GM12878 (cell line): ENCODE data around the gene SLC36A1. TPM values are rescaled to one million over a fixed set of nuclear protein-coding genes. Genes with fewer than 3 reads are reported as not detected.

Source experiments
- ATAC-seq: fragments of 200-7000 bp; cut with Tn5 transposase; 3 replicates; pipeline ENCODE4 v1.9.1; 2020; ENCODE audit warnings: mild to moderate bottlenecking, moderate library complexity
- BruUV-seq: library from RNA; stranded (reverse); fragments of 400-500 nt; replicated peaks from 2 replicates; lab custom pipeline; 2021; lab: Mats Ljungman, UMichigan
- CTCF ChIA-PET: fragments of 300-600 bp; sonication (Branson Sonifier 250); formaldehyde crosslinking; extraction: SDS; loops from one replicate; lab custom pipeline; 2021; ENCODE audit warnings: inconsistent platforms; lab: Yijun Ruan, JAX
- POLR2A ChIA-PET: fragments of 350-600 bp; formaldehyde crosslinking; extraction: SDS; loops from one replicate; lab custom pipeline; 2021; ENCODE audit warnings: inconsistent platforms; lab: Charles Lee
- RAD21 ChIA-PET: fragments of 300-600 bp; sonication (Branson Sonifier 250); formaldehyde crosslinking; loops from one replicate; lab custom pipeline; 2023; ENCODE audit warnings: antibody characterized with exemption; ENCODE audit not compliant: unreplicated experiment; lab: Charles Lee
- SMC1A ChIA-PET: fragments of 300-600 bp; sonication (Branson Sonifier 250); formaldehyde crosslinking; loops from one replicate; lab custom pipeline; 2023; ENCODE audit not compliant: unreplicated experiment, uncharacterized antibody; lab: Charles Lee
- DNase-seq: peaks from one replicate; pipeline ENCODE4 v3.0.0-alpha.2; 2011; ENCODE audit warnings: low read depth, low spot score
- FAIRE-seq: peaks from 3 replicates; lab custom pipeline; 2011; peaks lifted over from hg19 to GRCh38; lab: Jason Lieb, UNC
- H2AFZ ChIP-seq: 2 replicates; pipeline ENCODE4 v1.6.0; 2011; ENCODE audit warnings: low read depth, low read length, control low read depth; ENCODE audit not compliant: control insufficient read depth
- H3K27ac ChIP-seq: 2 replicates; pipeline ENCODE4 v1.5.1; 2011; ENCODE audit warnings: control low read depth; ENCODE audit not compliant: control insufficient read depth, insufficient read depth
- H3K27me3 ChIP-seq, 2 experiments: replicated peaks in 1 of 2; 2 replicates each; pipeline versions ENCODE4 v1.6.0 to v1.6.1; 2011; ENCODE audit warnings: low read length in 1 of 2; ENCODE audit not compliant: control insufficient read depth in 2 of 2, insufficient read depth in 2 of 2
- H3K36me3 ChIP-seq, 2 experiments: 2 replicates each; pipeline ENCODE4 v1.5.1; 2011; ENCODE audit warnings: low read length in 1 of 2; ENCODE audit not compliant: control insufficient read depth in 2 of 2, insufficient read depth in 2 of 2
- H3K4me1 ChIP-seq: 2 replicates; pipeline ENCODE4 v1.6.1; 2011; ENCODE audit warnings: mild to moderate bottlenecking, low read length, moderate library complexity, mixed read lengths; ENCODE audit not compliant: control insufficient read depth, insufficient read depth
- H3K4me2 ChIP-seq: 2 replicates; pipeline ENCODE4 v1.6.0; 2011; ENCODE audit warnings: control low read depth; ENCODE audit not compliant: control insufficient read depth, insufficient read depth
- H3K4me3 ChIP-seq: fragments of 200-600 bp; sonication (generic); 2 replicates; pipeline ENCODE4 v1.5.1; 2016
- H3K79me2 ChIP-seq: 2 replicates; pipeline ENCODE4 v1.6.0; 2011; ENCODE audit warnings: low read length; ENCODE audit not compliant: control insufficient read depth, insufficient read depth
- H3K9ac ChIP-seq: 2 replicates; pipeline ENCODE4 v1.8.0; 2011; ENCODE audit warnings: low read length, control low read depth, mixed read lengths; ENCODE audit not compliant: control insufficient read depth, insufficient read depth
- H3K9me3 ChIP-seq: replicated peaks from 3 replicates; pipeline ENCODE4 v1.5.1; 2011; ENCODE audit warnings: mild to moderate bottlenecking, low read length; ENCODE audit not compliant: control insufficient read depth, insufficient read depth
- H4K20me1 ChIP-seq: 2 replicates; pipeline ENCODE4 v1.6.0; 2011; ENCODE audit not compliant: control insufficient read depth, insufficient read depth
- BRCA1 ChIP-seq: IDR thresholded peaks from 2 replicates; pipeline ENCODE4 v1.6.1; 2011; ENCODE audit warnings: low read depth, low read length, improper control_type of control experiment
- CUX1 ChIP-seq: IDR thresholded peaks from 2 replicates; pipeline ENCODE4 v1.6.1; 2012; ENCODE audit warnings: improper control_type of control experiment, low read depth, low read length; ENCODE audit not compliant: insufficient replicate concordance
- DPF2 ChIP-seq: fragments of 450-650 bp; IDR thresholded peaks from 2 replicates; pipeline ENCODE4 v1.6.1; 2017; ENCODE audit warnings: mild to moderate bottlenecking
- E2F8 ChIP-seq: fragments of 450-650 bp; IDR thresholded peaks from 2 replicates; pipeline ENCODE4 v1.6.1; 2018; ENCODE audit warnings: mild to moderate bottlenecking, low read depth, moderate library complexity; ENCODE audit not compliant: partially characterized antibody
- IRF5 ChIP-seq: fragments of 450-650 bp; IDR thresholded peaks from 2 replicates; pipeline ENCODE4 v1.6.1; 2017; ENCODE audit warnings: borderline replicate concordance
- KAT2A ChIP-seq: conservative IDR thresholded peaks from 2 replicates; pipeline ENCODE4 v1.6.1; 2011; ENCODE audit warnings: low read depth, low read length; ENCODE audit not compliant: control insufficient read depth
- NFIC ChIP-seq: IDR thresholded peaks from 2 replicates; pipeline ENCODE4 v1.6.1; 2012; ENCODE audit warnings: low read depth, mild to moderate bottlenecking, inconsistent platforms, low read length, moderate library complexity
- RFX5 ChIP-seq: IDR thresholded peaks from 2 replicates; pipeline ENCODE4 v1.6.1; 2011; ENCODE audit warnings: low read depth, low read length, improper control_type of control experiment
- RUNX3 ChIP-seq: IDR thresholded peaks from 2 replicates; pipeline ENCODE4 v1.6.1; 2012; ENCODE audit warnings: low read length, inconsistent platforms
- SRF ChIP-seq, 2 experiments: IDR thresholded peaks; 2 replicates each; pipeline ENCODE4 v1.6.1; 2011; ENCODE audit warnings: low read depth in 2 of 2, low read length in 2 of 2, mild to moderate bottlenecking in 1 of 2, moderate library complexity in 1 of 2
- ZBTB40 ChIP-seq: fragments of 450-650 bp; IDR thresholded peaks from 2 replicates; pipeline ENCODE4 v1.6.1; 2016; ENCODE audit warnings: mild to moderate bottlenecking, moderate library complexity, borderline replicate concordance
- whole genome bisulfite sequencing: methylation state at CpG from one replicate; pipeline ENCODE4 v1.1.6; 2016; ENCODE audit warnings: low lambda C conversion rate; ENCODE audit not compliant: insufficient replicate concordance, insufficient coverage; ENCODE audit errors: missing lambda C conversion rate; 5-methylcytosine and 5-hydroxymethylcytosine counted together
- in situ Hi-C: fragments of 300-500 bp; cut with MboI; formaldehyde crosslinking; loops from 9 replicates; pipeline ENCODE4 v1.14.3; 2018; ENCODE audit warnings: mixed read lengths
- intact Hi-C: fragments of 100-400 bp; cut with micrococcal nuclease; formaldehyde crosslinking; loops from one replicate; pipeline ENCODE4 v1.14.2; 2022; ENCODE audit not compliant: unreplicated experiment
- polyA plus RNA-seq, 11 experiments: library from polyadenylated mRNA; depleted of rRNA in 4 of 11; unstranded in 6 of 11; stranded (reverse) in 5 of 11; fragments of >200 nt; fragmentation: Nextera tagmentation in 4 of 11; fragmentation: Illumina TruSeq in 1 of 11; extraction: Ambion mirVana in 4 of 11; extraction: Trizol in 1 of 11; gene quantifications; 1 replicate in 1 of 11; 2 replicates in 10 of 11; pipeline versions ENCODE4 v1.2.1 to v1.2.3, GENCODE V29; 2011 to 2016; ENCODE audit warnings: inconsistent platforms in 2 of 11, missing spikeins in 2 of 11, low read depth in 1 of 11
- total RNA-seq, 4 experiments: library from RNA; depleted of rRNA in 3 of 4; stranded (reverse); fragments of >200 nt in 3 of 4; fragmentation: Illumina TruSeq in 1 of 4; extraction: Trizol in 1 of 4; gene quantifications; 2 replicates each; pipeline versions ENCODE4 v1.2.1 to v1.2.3, GENCODE V29; 2013 to 2021

The SLC36A1 gene
- total and polyA plus RNA-seq, 10 of the 15 experiments (the other 5 are each of a cell fraction or from before 2014, with no cell fraction given), result 0.50 to 8.2 (median 3.5) TPM

- POLR2A ChIA-PET, result no interaction called here
- intact Hi-C loops, result no loop called here
- TF ChIP-seq NFIC (no peak), E2F8 (no peak), KAT2A (no peak), IRF5 (no peak), ZBTB40 (no peak), CUX1 (no peak), SRF (IDR thresholded peaks at IDR 0.05; ENCODE audit: low read depth in 2 of 2, low read length in 2 of 2) (no peak), RUNX3 (no peak), BRCA1 (no peak), DPF2 (no peak), RFX5 (no peak)
Measured at GRCh38 chr5:151531581-151531980, 84.2 kb downstream of the SLC36A1 start.

More at GRCh38 chr5:151531581-151531980, 84.2 kb downstream of the SLC36A1 start:
- 53% methylated on average over 30 of the region's 30 CpGs for WGBS
- no TSS peak for BruUV-seq
- Histone ChIP-seq H3K9ac (no peak overlapping the region), H3K4me1 (no peaks in the 10 kb centered on the region), H3K27ac (no peak overlapping the region), H3K27me3 (peaks cover under 1 to 3% of the 10 kb centered on the region in 2 experiments; a peak in 2 of 4 replicates), H3K4me2 (no peak overlapping the region), H3K79me2 (no peaks in the 10 kb centered on the region), H4K20me1 (no peaks in the 10 kb centered on the region), H2AFZ (no peak overlapping the region), H3K9me3 (no peaks in the 10 kb centered on the region), H3K36me3 (no peaks in the 10 kb centered on the region), H3K4me3 (no peak overlapping the region)
- no peak for ATAC-seq
- in situ Hi-C loops, result no loop called here
- RAD21 ChIA-PET, result no interaction called here
- FAIRE-seq, result no peak
- no peak for DNase-seq
- CTCF ChIA-PET, result no interaction called here
- SMC1A ChIA-PET, result interaction anchor here (2.2 kb wide), 1 partner anchor 8 kb away, joined by 8 read pairs; no protein-coding TSS in a partner anchor
